GM21447 (cell line): ENCODE measurements around the gene SIPA1L3.
A peak's percentile ranks its signal among the peaks of the same experiment; 100 is the strongest.

ENCODE experiments used
- ATAC-seq: cut with Tn5 transposase; IDR thresholded peaks from one replicate; pipeline ENCODE4 v1.9.1; 2021; ENCODE audit not compliant: unreplicated experiment

The SIPA1L3 gene

GRCh38 chr19:37991841-37992248, 84.8 kb downstream of the SIPA1L3 start:
- no peak for ATAC-seq

DNA sequence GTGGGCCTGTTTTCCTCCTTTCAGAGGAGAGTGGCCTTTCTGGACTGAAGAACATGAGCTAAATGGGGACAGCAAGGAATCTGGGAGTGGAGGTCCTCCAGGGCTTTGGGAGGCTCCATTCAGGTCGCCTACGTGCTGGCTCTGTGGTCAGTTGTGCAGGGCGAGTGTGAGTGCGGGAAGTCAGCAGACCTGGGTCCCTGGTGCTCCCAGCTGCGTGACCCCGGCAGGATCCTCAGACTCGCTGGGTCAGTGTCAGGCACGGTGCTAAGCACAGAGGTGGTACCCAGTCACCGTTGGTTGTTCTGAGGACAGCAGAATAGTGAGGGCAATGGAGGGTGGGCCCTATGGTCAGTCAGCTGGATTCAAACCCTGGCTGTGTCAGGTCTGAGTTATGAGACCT, 85.8 kb downstream of the SIPA1L3 start:
- no peak for ATAC-seq

DNA sequence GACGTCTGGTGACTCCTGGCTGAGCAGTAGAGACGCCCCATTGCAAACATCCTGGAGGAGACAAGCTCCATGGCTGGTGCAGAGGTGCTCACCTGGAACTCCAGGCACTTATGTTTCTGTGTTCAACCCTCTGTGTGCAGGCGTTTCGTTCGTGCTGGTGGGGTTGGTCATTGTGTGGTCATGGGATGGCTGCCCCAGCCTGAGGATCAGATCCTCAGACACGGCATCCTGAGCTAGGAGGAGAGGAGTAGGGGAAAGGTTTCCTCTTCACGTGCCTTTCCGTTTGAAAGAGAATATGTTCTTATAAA, 87.8 kb downstream of the SIPA1L3 start:
- ATAC-seq = no peak

GRCh38 chr19:37995346-37995745, 88.3 kb downstream of the SIPA1L3 start:
- no peak for ATAC-seq

GRCh38 chr19:37997911-37998344, 90.9 kb downstream of the SIPA1L3 start:
- ATAC-seq = no peak

DNA sequence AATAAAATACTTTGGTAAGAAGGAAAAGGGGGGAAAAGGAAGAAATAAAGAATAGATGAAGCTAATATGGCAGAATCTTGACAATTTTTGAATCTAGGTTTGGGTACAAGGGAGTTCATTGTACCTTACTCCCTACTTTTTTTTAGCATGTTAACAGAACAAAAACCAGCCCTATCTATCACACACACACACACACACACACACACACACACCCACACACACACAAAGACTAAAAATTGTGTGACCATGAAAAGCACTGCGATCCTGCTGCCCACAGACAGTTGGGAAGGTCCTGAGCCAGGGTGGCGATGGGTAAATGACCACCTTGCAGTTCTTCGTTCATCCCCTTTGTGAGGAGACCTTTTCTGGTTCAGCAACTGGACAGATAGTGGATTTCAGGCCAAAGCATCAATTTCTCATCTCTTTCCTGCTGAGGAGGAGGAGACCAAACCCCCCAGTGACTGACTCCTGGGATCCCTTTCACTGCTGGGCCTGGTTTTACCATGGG, 91.8 kb downstream of the SIPA1L3 start:
- ATAC-seq = no peak

- no peak for ATAC-seq
Measured at GRCh38 chr19:37999309-38000213, 92.6 kb downstream of the SIPA1L3 start.

- ATAC-seq = no peak
Measured at GRCh38 chr19:38001158-38001781, 94.3 kb downstream of the SIPA1L3 start.

DNA sequence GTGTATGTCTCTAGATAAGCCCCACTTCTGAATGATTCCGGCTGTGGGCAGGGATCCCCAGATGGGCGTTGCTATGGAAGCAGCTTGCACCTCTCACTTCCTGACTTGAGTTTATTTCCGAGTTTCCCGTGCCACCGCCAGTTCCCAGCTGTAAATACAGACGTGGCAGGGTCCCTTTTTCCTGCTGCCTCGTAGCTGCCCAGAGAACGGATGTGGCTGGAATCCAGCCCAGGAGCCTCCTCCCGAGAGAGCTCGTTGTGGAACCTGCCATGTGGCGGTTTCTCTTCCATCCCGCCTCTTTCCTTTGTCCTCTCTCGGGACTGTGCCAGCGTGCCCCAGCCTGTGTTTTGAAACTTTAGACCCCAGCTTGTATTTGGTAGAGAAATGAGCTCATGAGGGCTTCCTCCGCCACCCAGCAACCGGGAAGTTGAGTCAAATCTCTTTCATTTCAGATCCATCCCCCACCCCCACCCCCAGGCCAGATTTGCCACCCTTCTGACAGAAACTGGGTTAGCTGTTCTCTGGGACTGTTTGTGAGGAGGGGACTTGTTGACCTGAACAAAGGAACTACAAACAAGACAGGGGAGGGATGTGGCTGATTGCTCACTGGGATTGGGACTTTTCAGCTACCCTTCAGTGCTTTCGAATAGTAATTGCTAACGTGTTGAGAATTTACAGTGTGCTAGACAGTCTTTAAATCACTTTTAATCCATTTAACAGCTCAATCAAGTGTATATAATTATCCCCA, 96.6 kb downstream of the SIPA1L3 start:
- ATAC-seq = no peak

DNA sequence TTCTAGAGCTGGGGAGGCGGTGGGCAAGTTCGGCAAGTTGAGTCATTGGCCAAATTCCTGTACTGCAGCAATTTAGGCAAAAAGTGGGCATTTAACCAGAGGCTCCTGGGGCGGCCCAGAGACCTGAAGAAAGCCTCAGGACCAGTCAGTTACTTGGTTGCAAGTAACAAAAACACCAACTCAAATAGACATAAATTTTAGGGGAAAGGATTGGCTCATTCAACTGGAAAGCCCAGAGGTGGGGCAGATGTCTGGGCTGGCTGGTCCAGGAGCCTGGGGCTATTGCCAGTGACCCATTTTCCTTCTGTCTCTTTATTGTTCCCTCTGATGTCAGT, 97.1 kb downstream of the SIPA1L3 start:
- ATAC-seq = no peak

- peak; percentile 61 for ATAC-seq
Measured at GRCh38 chr19:38004521-38005223, 97.7 kb downstream of the SIPA1L3 start.

DNA sequence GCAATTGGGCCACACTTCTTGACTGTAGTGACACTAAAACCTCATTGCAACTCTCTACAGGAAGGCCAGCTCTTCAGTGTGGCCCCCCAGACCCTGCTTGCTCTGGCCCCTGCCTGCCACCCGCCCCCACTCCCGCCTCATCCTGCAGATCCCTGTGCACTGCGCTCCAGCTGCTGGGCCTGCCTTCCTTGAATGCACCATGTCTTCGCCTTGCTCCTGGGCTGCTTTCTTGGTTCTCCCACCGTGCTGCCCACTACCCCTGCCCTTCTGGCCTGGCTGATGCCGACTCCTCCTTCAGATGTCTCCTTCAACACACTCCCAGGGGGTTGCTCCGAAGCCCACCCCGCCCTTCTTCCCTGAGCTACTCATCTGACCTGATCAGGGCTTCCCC, 98.2 kb downstream of the SIPA1L3 start:
- ATAC-seq = no peak

DNA sequence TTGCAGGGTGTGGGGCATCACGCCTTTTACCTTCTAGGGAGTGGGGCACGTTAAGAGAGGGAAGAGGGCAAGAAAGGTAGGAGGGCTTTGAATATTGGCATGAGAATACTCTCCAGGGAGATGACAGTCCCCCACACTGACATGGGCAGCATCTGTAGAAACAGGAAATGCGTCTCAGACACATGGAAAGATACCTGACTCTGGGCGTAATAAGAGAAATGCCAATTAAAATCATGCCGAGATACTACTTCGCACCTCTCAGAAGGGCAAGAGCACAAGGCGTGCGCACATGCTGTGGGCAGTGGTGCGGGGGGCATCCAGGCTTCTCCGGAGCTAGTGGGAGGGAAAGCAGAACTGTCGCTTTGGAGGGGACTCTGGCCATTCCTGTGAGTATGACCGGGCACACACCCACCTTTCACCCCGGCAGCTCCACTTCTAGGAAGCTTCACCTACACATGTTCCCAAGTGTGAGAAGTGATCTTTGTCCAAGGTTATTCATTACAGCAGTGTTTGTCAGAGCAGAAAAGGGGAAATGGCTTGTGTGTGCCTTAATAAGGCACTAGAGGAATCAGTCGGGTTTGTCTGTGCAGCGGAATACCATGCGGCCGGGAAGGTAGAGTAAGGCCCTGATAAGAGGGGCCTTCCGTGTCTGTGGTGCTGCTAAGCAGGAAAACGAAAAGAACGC, 99.5 kb downstream of the SIPA1L3 start:
- ATAC-seq = no peak

- ATAC-seq = no peak
Measured at GRCh38 chr19:38009650-38010242, 102.7 kb downstream of the SIPA1L3 start.

DNA sequence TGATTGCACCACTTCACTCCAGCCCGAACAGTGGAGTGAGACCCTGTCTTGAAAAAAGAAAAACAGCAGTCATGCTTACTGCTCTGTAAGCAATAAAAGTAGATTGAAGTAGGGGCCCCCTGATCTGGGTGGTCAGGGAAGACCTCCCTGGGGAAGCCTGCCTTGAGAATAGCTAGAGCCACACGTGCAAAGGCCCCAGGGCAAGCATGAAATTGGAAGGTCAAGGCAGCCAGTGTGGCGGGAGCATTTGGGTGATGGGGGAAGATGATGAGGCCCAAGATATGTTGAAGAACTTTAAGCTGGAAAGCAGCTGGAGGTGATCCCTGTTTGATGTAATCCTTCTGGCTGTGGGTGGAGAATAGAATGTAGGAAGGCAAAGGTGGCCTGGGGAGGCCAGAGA, 104.4 kb downstream of the SIPA1L3 start:
- no peak for ATAC-seq

DNA sequence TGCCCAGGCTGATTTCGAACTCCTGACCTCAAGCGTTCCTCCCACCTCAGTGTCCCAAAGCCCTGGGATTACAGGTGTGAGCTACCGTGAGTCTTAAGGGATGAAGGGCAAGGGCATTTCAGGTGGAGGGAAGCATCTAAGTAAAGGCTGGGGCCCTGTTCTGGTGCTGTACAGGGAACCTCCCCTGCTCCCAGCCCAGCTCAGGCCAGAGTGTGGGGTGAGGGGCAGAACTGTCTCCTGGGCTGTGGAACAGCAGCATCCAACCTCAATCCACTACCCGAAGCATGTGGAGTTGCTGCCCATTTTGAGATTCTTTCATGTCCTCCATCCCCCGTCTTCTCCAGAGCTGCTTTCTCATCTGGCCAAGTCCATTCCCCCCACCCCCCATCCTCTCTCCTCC, 105.3 kb downstream of the SIPA1L3 start:
- ATAC-seq = no peak

DNA sequence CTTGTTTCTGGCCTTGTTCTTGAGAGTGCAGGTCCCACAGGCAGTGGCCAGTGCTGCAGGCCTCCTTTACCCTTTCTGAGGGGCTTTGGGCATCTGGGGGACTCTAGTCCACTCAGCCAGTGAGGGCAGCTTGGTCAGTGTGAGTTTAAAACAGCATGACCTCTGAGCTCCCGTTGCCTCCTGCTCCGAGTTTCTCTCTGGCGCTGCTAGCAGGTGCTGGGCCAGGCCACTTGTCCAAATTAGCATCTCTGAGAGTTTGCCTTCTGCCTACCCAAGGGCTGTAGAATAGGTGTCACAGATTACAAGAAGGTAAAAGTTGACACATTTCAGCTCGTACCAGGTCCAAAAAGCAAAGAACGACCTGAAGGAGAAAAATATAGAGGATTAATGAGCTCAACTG, 105.9 kb downstream of the SIPA1L3 start:
- ATAC-seq = no peak

- ATAC-seq = no peak
Measured at GRCh38 chr19:38013913-38014580, 107.0 kb downstream of the SIPA1L3 start.

DNA sequence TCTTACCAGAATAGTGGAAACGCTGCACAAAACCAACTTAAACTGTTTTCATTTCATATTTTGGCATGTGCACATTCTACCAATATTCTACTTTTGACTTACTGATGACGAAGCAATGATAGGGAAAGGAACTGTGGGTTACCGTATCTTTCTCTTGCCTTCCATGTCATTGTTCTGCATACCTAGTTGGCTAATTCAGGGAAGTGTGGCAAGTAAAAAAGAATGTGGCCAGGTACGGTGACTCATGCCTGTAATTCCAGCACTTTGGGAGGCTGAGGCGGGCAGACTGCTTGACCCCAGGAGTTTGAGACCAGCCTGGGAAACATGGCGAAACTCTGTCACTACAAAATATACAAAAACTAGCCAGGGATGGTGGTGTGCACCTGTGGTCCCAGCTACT, 108.2 kb downstream of the SIPA1L3 start:
- no peak for ATAC-seq

DNA sequence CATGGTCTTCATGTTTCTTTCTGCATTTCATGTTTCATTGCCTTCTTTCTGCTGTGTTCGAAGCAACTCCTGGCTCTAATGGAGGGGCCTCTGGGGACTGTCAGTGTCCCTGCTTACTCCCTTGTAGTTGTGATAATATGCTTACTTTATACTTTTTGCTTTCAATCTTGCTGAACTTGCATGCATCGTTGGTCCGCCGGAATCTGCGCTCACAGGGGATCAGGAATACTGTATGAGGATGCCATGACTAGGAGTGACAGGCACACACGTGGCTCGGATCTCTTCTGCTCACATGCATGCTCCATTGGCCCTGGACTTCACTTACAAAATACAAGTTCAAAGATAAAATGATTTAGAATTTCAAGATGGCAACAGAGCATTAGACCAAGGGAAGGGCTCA, 108.8 kb downstream of the SIPA1L3 start:
- no peak for ATAC-seq
